K562 (cell line): Measurements from ENCODE around the gene DUSP10.

Source experiments
- BMI1 ChIP-seq: fragments of 150-350 bp; IDR thresholded peaks from 2 replicates; pipeline ENCODE4 v1.6.1; 2014; ENCODE audit warnings: low read length
- CBX2 ChIP-seq: fragments of 200-600 bp; sonication (generic); IDR thresholded peaks from one replicate; pipeline ENCODE4 v1.6.1; 2012; ENCODE audit warnings: mild to moderate bottlenecking, low read length, inconsistent platforms; ENCODE audit not compliant: insufficient read depth, poor library complexity, severe bottlenecking
- EZH2 ChIP-seq: IDR thresholded peaks from 2 replicates; pipeline ENCODE4 v1.6.1; 2012; ENCODE audit warnings: low read depth, mild to moderate bottlenecking, inconsistent platforms, low read length, borderline replicate concordance
- IRF2 ChIP-seq: sonication (generic); formaldehyde crosslinking; IDR thresholded peaks from 2 replicates; pipeline ENCODE4 v1.8.1; 2022; ENCODE audit warnings: mild to moderate bottlenecking, missing genetic modification reagents
- KLF6 ChIP-seq: fragments of 250-450 bp; sonication (Bioruptor Pico); IDR thresholded peaks from 2 replicates; pipeline ENCODE4 v1.4.0; 2020; ENCODE audit warnings: mild to moderate bottlenecking, moderate library complexity, borderline replicate concordance
- LCOR ChIP-seq: sonication (generic); formaldehyde crosslinking; IDR thresholded peaks from 2 replicates; pipeline ENCODE4 v1.8.0; 2022; ENCODE audit warnings: mild to moderate bottlenecking, missing genetic modification reagents
- MTF1 ChIP-seq: fragments of 250-450 bp; sonication (Bioruptor Pico); IDR thresholded peaks from 2 replicates; pipeline ENCODE4 v1.9.0; 2021; ENCODE audit warnings: moderate library complexity, mild to moderate bottlenecking, inconsistent platforms, borderline replicate concordance
- POLR2B ChIP-seq: fragments of 450-650 bp; IDR thresholded peaks from 2 replicates; pipeline ENCODE4 v1.6.1; 2018; ENCODE audit warnings: low read depth; ENCODE audit not compliant: partially characterized antibody
- POLR3A ChIP-seq: IDR thresholded peaks from 2 replicates; pipeline ENCODE4 v1.6.1; 2011; ENCODE audit warnings: borderline replicate concordance, mild to moderate bottlenecking, moderate library complexity; ENCODE audit not compliant: insufficient read length, insufficient read depth; ENCODE audit errors: extremely low read depth
- STAT5B ChIP-seq: fragments of 250-450 bp; sonication (Bioruptor Pico); IDR thresholded peaks from 2 replicates; pipeline ENCODE4 v1.8.0; 2021; ENCODE audit warnings: mild to moderate bottlenecking, inconsistent platforms
- TAF1 ChIP-seq: IDR thresholded peaks from 2 replicates; pipeline ENCODE4 v1.6.1; 2011; ENCODE audit warnings: mild to moderate bottlenecking, low read length, moderate library complexity; ENCODE audit not compliant: insufficient read depth, control insufficient read depth, severe bottlenecking; ENCODE audit errors: extremely low read depth
- ZNF354B ChIP-seq: fragments of 250-450 bp; sonication (Bioruptor Pico); IDR thresholded peaks from 2 replicates; pipeline ENCODE4 v1.4.0; 2020
- ZNF583 ChIP-seq: fragments of 250-450 bp; sonication (Bioruptor Pico); IDR thresholded peaks from 2 replicates; pipeline ENCODE4 v1.4.0; 2020
- TF ChIP-seq, protein P1 (sequence below), 3 experiments: IDR thresholded peaks in 2 of 3; conservative IDR thresholded peaks in 1 of 3; 2 replicates each; pipeline ENCODE4 v1.5.1; 2011 to 2012; ENCODE audit warnings: low read length in 3 of 3, mild to moderate bottlenecking in 3 of 3, control low read depth in 2 of 3, improper control_type of control experiment in 1 of 3, inconsistent platforms in 1 of 3, low read depth in 1 of 3, mixed read lengths in 1 of 3, moderate library complexity in 1 of 3; ENCODE audit not compliant: insufficient read depth in 2 of 3

GRCh38 chr1:221664253-221664652 is 77.6 kb downstream of the DUSP10 start:
- TF ChIP-seq STAT5B (no peak), IRF2 (CRISPR knock-in tag) (no peak), EZH2 (no peak), TAF1 (no peak), CBX2 (no peak), ZNF583 (CRISPR knock-in tag) (no peak), POLR2B (no peak), MTF1 (CRISPR knock-in tag) (no peak), ZNF354B (no peak), KLF6 (CRISPR knock-in tag) (no peak), BMI1 (no peak), POLR3A (no peak), LCOR (CRISPR knock-in tag) (no peak)
- TF ChIP-seq, protein P1, sequence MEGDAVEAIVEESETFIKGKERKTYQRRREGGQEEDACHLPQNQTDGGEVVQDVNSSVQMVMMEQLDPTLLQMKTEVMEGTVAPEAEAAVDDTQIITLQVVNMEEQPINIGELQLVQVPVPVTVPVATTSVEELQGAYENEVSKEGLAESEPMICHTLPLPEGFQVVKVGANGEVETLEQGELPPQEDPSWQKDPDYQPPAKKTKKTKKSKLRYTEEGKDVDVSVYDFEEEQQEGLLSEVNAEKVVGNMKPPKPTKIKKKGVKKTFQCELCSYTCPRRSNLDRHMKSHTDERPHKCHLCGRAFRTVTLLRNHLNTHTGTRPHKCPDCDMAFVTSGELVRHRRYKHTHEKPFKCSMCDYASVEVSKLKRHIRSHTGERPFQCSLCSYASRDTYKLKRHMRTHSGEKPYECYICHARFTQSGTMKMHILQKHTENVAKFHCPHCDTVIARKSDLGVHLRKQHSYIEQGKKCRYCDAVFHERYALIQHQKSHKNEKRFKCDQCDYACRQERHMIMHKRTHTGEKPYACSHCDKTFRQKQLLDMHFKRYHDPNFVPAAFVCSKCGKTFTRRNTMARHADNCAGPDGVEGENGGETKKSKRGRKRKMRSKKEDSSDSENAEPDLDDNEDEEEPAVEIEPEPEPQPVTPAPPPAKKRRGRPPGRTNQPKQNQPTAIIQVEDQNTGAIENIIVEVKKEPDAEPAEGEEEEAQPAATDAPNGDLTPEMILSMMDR (IDR thresholded peaks at IDR 0.05 in 2 of 3, conservative IDR thresholded peaks at IDR 0.05 in 1 of 3; ENCODE audit: insufficient read depth in 2 of 3, low read depth in 1 of 3, low read length in 3 of 3), result no peak
